ENCODE data around the gene RGPD4.
"Not testable (repeated sequence)": the region's sequence is repeated elsewhere in the genome, so short reads cannot be mapped to it uniquely, and the experiment has no call there.

The RGPD4 gene

GRCh38 chr2:107826749-107827148 lies at the start of gene RGPD4:
Gene RGPD4, plus strand, starts transcription at chr2:107826892. Its CDS starts 122 bp downstream, at chr2:107827014.
- DNase-seq (ENCODE audit: extremely low read depth, low read depth) = not testable (repeated sequence)

DNA sequence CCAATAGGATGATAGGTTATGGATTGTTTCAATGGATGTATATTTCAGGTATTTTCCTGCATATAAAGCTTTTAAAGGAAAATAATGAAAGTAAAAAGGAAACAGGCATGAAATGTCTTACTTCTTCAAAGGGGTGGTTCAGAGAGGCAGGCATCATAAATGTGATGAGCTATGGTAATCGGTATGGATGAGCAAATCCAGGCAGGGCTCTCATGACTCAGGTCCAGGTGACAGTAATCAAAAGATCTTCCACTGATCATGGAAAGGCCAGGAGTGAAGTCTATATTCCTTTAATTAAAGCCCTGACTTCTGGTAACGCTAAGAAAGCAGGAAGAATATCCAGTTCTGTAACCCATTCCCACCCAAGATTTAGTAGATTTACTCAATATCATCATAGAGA lies 48.7 kb upstream of the RGPD4 start:
- no peak for TF ChIP-seq CTCF (IDR thresholded peaks at IDR 0.05; ENCODE audit: low read depth, low read length)
- DNase-seq (ENCODE audit: extremely low read depth, low read depth) = no peak

DNA sequence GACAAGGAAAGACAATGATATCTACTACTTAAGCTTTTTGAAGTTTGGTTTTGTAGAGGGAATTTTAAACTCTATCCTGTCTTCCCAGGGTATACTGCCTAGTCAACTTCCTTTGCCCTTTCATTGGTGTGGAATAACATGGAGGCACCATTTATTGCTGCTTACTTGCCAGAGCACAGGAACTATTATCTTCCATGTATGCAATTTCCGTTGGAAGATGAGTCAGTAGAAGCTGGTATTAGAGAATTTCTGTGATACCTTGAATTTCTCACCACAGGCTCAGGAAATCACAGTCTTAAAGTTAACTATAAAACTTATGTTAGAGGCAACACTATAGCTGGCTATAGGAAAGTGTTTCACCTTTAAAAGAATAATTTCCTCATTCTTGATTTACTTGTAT lies 40.9 kb upstream of the RGPD4 start:
- no peak for DNase-seq (ENCODE audit: extremely low read depth, low read depth)
- no peak for TF ChIP-seq CTCF (IDR thresholded peaks at IDR 0.05; ENCODE audit: low read depth, low read length)

- DNase-seq (ENCODE audit: extremely low read depth, low read depth) = no peak
- no peak for TF ChIP-seq CTCF (IDR thresholded peaks at IDR 0.05; ENCODE audit: low read depth, low read length)
Observed at GRCh38 chr2:107790837-107791236, 35.9 kb upstream of the RGPD4 start.

GRCh38 chr2:107801498-107801897 lies 25.2 kb upstream of the RGPD4 start:
- no peak for DNase-seq (ENCODE audit: extremely low read depth, low read depth)
- TF ChIP-seq CTCF (IDR thresholded peaks at IDR 0.05; ENCODE audit: low read depth, low read length) = no peak

DNA sequence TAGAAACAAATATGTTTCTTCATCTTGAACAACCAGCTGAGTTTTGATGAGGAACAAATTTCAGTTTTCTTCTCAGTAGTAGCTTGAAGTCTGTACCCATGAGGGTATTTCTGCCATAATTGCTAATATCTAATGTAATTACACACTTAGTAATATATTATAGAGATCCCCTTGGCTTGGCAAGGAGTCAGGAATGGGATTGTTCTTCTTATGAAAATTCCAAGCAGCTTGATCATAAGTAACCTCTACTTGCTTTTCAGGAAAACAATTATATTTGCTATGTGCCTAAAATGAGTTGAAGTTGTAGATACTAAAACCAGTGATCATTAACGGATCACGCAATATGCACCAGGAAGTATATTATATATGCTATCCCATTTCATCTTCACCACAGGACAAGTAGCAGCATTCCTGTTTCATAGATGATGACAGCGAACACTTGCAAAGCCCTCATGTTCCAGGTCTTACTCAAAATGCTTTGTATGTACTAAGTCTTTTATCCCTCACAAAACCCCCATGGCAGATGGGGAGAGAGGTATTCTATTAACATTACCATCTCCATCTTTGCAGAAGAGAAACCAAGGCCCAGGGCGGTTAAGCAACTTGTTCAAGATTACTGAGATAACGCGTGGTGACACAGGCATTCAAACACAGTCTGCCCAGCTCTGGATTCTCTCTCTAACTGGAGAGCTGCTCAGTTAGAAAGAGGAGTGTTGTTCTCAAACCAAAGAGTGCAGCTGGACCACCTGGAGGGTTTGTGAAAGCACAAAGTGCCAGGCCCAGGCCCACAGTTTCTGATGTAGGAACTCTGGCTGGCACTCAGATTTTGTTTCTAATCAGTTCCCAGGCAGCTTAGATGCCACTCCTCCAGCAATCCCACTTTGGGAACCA lies 21.8 kb upstream of the RGPD4 start:
- no peak for DNase-seq (ENCODE audit: extremely low read depth, low read depth)
- no peak for TF ChIP-seq CTCF (IDR thresholded peaks at IDR 0.05; ENCODE audit: low read depth, low read length)

GRCh38 chr2:107806901-107807300 lies 19.8 kb upstream of the RGPD4 start:
- DNase-seq (ENCODE audit: extremely low read depth, low read depth) = no peak
- TF ChIP-seq CTCF (IDR thresholded peaks at IDR 0.05; ENCODE audit: low read depth, low read length) = no peak

GRCh38 chr2:107807988-107808387 lies 18.7 kb upstream of the RGPD4 start:
- no peak for TF ChIP-seq CTCF (IDR thresholded peaks at IDR 0.05; ENCODE audit: low read depth, low read length)
- no peak for DNase-seq (ENCODE audit: extremely low read depth, low read depth)

Data from AG09319 (cell line).